H9 (cell line): ENCODE measurements around the gene ARHGEF12. TPM values are rescaled to one million over a fixed set of nuclear protein-coding genes. Genes with fewer than 3 reads are reported as not detected.

Experiments used
- DNase-seq: peaks from one replicate; pipeline ENCODE4 v3.0.0-alpha.2; 2017
- H2AFZ ChIP-seq: one replicate; pipeline ENCODE4 v1.6.1; 2013; ENCODE audit warnings: mild to moderate bottlenecking, low read length, control low read depth, moderate library complexity
- H2AK5ac ChIP-seq: 2 replicates; pipeline ENCODE4 v1.6.1; 2013; ENCODE audit warnings: low read length, control low read depth, mixed read lengths; ENCODE audit not compliant: insufficient read length
- H2BK120ac ChIP-seq: one replicate; pipeline ENCODE4 v1.6.1; 2013; ENCODE audit warnings: low read depth, mild to moderate bottlenecking, low read length, control low read depth, inconsistent platforms; ENCODE audit not compliant: poor library complexity, severe bottlenecking
- H2BK12ac ChIP-seq: 2 replicates; pipeline ENCODE4 v1.6.1; 2013; ENCODE audit warnings: low read length, control low read depth, mixed read lengths, low read depth; ENCODE audit not compliant: insufficient read length
- H2BK15ac ChIP-seq: 2 replicates; pipeline ENCODE4 v1.6.1; 2013; ENCODE audit warnings: low read depth, low read length, control low read depth
- H2BK20ac ChIP-seq: one replicate; pipeline ENCODE4 v1.6.1; 2013; ENCODE audit warnings: low read depth, mild to moderate bottlenecking, low read length, control low read depth, inconsistent platforms; ENCODE audit not compliant: poor library complexity, severe bottlenecking
- H2BK5ac ChIP-seq: 2 replicates; pipeline ENCODE4 v1.6.1; 2013; ENCODE audit warnings: low read length, control low read depth, mixed read lengths; ENCODE audit not compliant: insufficient read length
- H3K14ac ChIP-seq: 2 replicates; pipeline ENCODE4 v1.6.1; 2013; ENCODE audit warnings: low read length, control low read depth; ENCODE audit not compliant: insufficient read depth
- H3K18ac ChIP-seq: 2 replicates; pipeline ENCODE4 v1.6.1; 2013; ENCODE audit warnings: low read depth, mild to moderate bottlenecking, mixed read lengths, low read length, control low read depth; ENCODE audit not compliant: insufficient read length
- H3K23ac ChIP-seq: 2 replicates; pipeline ENCODE4 v1.6.1; 2013; ENCODE audit warnings: low read length, control low read depth, mixed read lengths, low read depth; ENCODE audit not compliant: insufficient read length
- H3K23me2 ChIP-seq: 2 replicates; pipeline ENCODE4 v1.6.1; 2013; ENCODE audit warnings: low read depth, mild to moderate bottlenecking, mixed read lengths, low read length, control low read depth; ENCODE audit not compliant: insufficient read length, poor library complexity, severe bottlenecking
- H3K27ac ChIP-seq: 2 replicates; pipeline ENCODE4 v1.5.1; 2013; ENCODE audit warnings: low read length, control low read depth, mixed read lengths, low read depth; ENCODE audit not compliant: insufficient read length
- H3K27me3 ChIP-seq: 2 replicates; pipeline ENCODE4 v1.6.1; 2013; ENCODE audit warnings: low read length, control low read depth, inconsistent platforms; ENCODE audit not compliant: insufficient read depth
- H3K4ac ChIP-seq: 2 replicates; pipeline ENCODE4 v1.6.1; 2013; ENCODE audit warnings: low read depth, mild to moderate bottlenecking, control low read depth, inconsistent platforms, low read length, moderate library complexity
- H3K4me1 ChIP-seq: 2 replicates; pipeline ENCODE4 v1.6.1; 2013; ENCODE audit warnings: low read length, control low read depth, inconsistent platforms; ENCODE audit not compliant: insufficient read depth
- H3K4me2 ChIP-seq: 2 replicates; pipeline ENCODE4 v1.6.1; 2013; ENCODE audit warnings: low read length, control low read depth, mixed read lengths; ENCODE audit not compliant: insufficient read length, insufficient read depth
- H3K56ac ChIP-seq: 2 replicates; pipeline ENCODE4 v1.6.1; 2013; ENCODE audit warnings: low read depth, mild to moderate bottlenecking, mixed read lengths, low read length, control low read depth; ENCODE audit not compliant: insufficient read length
- H3K79me1 ChIP-seq: 2 replicates; pipeline ENCODE4 v1.6.1; 2013; ENCODE audit warnings: low read depth, mild to moderate bottlenecking, moderate library complexity, low read length, control low read depth, inconsistent platforms; ENCODE audit not compliant: insufficient read depth, poor library complexity, severe bottlenecking
- H3K79me2 ChIP-seq: 2 replicates; pipeline ENCODE4 v1.6.1; 2013; ENCODE audit warnings: low read length, control low read depth, inconsistent platforms; ENCODE audit not compliant: insufficient read depth
- H3K9ac ChIP-seq: 2 replicates; pipeline ENCODE4 v1.6.1; 2013; ENCODE audit warnings: low read length, control low read depth, mixed read lengths; ENCODE audit not compliant: insufficient read length; ENCODE audit errors: extremely low read depth
- H3K9me3 ChIP-seq: one replicate; pipeline ENCODE4 v1.6.1; 2013; ENCODE audit warnings: low read depth, low read length, inconsistent platforms; ENCODE audit not compliant: control insufficient read depth
- H3T11ph ChIP-seq: one replicate; pipeline ENCODE4 v1.6.1; 2013; ENCODE audit warnings: mild to moderate bottlenecking, low read length, control low read depth, inconsistent platforms
- H4K20me1 ChIP-seq: one replicate; pipeline ENCODE4 v1.6.1; 2013; ENCODE audit not compliant: control insufficient read depth, insufficient read length, insufficient read depth
- H4K5ac ChIP-seq: 2 replicates; pipeline ENCODE4 v1.6.1; 2013; ENCODE audit warnings: low read depth, mild to moderate bottlenecking, mixed read lengths, low read length, control low read depth; ENCODE audit not compliant: insufficient read length
- H4K8ac ChIP-seq: replicated peaks from 2 replicates; pipeline ENCODE4 v1.6.1; 2013; ENCODE audit warnings: low read length, control low read depth, mixed read lengths, low read depth; ENCODE audit not compliant: insufficient read length
- H4K91ac ChIP-seq: 2 replicates; pipeline ENCODE4 v1.6.1; 2013; ENCODE audit warnings: low read depth, mild to moderate bottlenecking, moderate library complexity, mixed read lengths, low read length, control low read depth; ENCODE audit not compliant: insufficient read length
- H3K27ac Mint-ChIP-seq, 3 experiments: 2 replicates in 2 of 3; 3 replicates in 1 of 3; pipeline ENCODE4 v1.8.0; 2020 to 2021; ENCODE audit warnings: mixed read lengths in 3 of 3, mild to moderate bottlenecking in 1 of 3, moderate library complexity in 1 of 3
- H3K27me3 Mint-ChIP-seq: 2 replicates; pipeline ENCODE4 v1.8.0; 2021; ENCODE audit warnings: low read depth, mild to moderate bottlenecking, moderate library complexity, mixed read lengths
- H3K36me3 Mint-ChIP-seq, 3 experiments: 2 replicates in 2 of 3; 3 replicates in 1 of 3; pipeline ENCODE4 v1.8.0; 2020 to 2021; ENCODE audit warnings: low read depth in 3 of 3, mixed read lengths in 3 of 3; ENCODE audit not compliant: insufficient read depth in 1 of 3
- H3K4me1 Mint-ChIP-seq, 2 experiments: 2 replicates each; pipeline ENCODE4 v1.8.0; 2020; ENCODE audit warnings: mixed read lengths in 2 of 2
- H3K4me3 Mint-ChIP-seq, 2 experiments: 2 replicates in 1 of 2; 3 replicates in 1 of 2; pipeline ENCODE4 v1.8.0; 2020 to 2021; ENCODE audit warnings: mild to moderate bottlenecking in 2 of 2, mixed read lengths in 2 of 2, moderate library complexity in 1 of 2
- H3K9me3 Mint-ChIP-seq, 2 experiments: 2 replicates in 1 of 2; 3 replicates in 1 of 2; pipeline ENCODE4 v1.8.0; 2020; ENCODE audit warnings: mild to moderate bottlenecking in 2 of 2, mixed read lengths in 2 of 2, moderate library complexity in 1 of 2
- WGBS: extraction: QIAGEN DNeasy Blood & Tissue Kit; methylation state at CpG from one replicate; pipeline ENCODE4 v1.1.7; 2013; ENCODE audit warnings: missing lambda C conversion rate, low lambda C conversion rate, mixed read lengths; ENCODE audit not compliant: insufficient read length; ENCODE audit errors: extremely low coverage; 5-methylcytosine and 5-hydroxymethylcytosine counted together
- total RNA-seq: library from RNA; stranded (reverse); gene quantifications from 2 replicates; pipeline ENCODE4 v1.2.1, GENCODE V29; 2021
- TF ChIP-seq, protein P1 (sequence below): fragments of 200-600 bp; sonication (generic); conservative IDR thresholded peaks from 3 replicates; pipeline ENCODE4 v1.8.0; 2021; ENCODE audit warnings: antibody characterized with exemption, mild to moderate bottlenecking

The ARHGEF12 gene
- total RNA-seq, 1 experiment from 2014 or later: 27.0 TPM

GRCh38 chr11:120512739-120513435 lies 176.7 kb downstream of the ARHGEF12 start:
- H3K27me3 Mint-ChIP-seq: peaks cover 75% of the 10 kb centered on the region
- Histone ChIP-seq H3K18ac (no peak overlapping the region), H3K4me2 (peak overlapping the region; percentile 61)

More at GRCh38 chr11:120512739-120513435, 176.7 kb downstream of the ARHGEF12 start:
- H3K79me2 ChIP-seq: no peaks in the 10 kb centered on the region
- H3K23me2 ChIP-seq: peaks cover 4% of the 10 kb centered on the region
- Mint-ChIP-seq H3K4me3 (peak overlapping the region; percentile 49 to 76), H3K36me3 (no peaks in the 10 kb centered on the region), H3K27ac (no peak overlapping the region), H3K9me3 (no peaks in the 10 kb centered on the region), H3K4me1 (peaks cover 25 to 30% of the 10 kb centered on the region in 2 experiments)
- no CpG with 5 or more reads among the region's 22 CpGs for WGBS
- H3T11ph ChIP-seq: no peak overlapping the region
- H2AK5ac ChIP-seq: no peak overlapping the region
- no peak overlapping the region for H4K91ac ChIP-seq
- H3K4ac ChIP-seq: no peak overlapping the region
- H3K9ac ChIP-seq: no peak overlapping the region
- DNase-seq: no peak
- peaks cover under 1% of the 10 kb centered on the region; the same call in 1 of the 2 replicates for H3K4me1 ChIP-seq
- H4K8ac ChIP-seq: no peak overlapping the region
- H2BK120ac ChIP-seq: no peak overlapping the region
- H3K14ac ChIP-seq: no peak overlapping the region
- no peak overlapping the region for H3K23ac ChIP-seq
- no peak overlapping the region for H4K5ac ChIP-seq
- H2BK5ac ChIP-seq: no peak overlapping the region
- H3K27me3 ChIP-seq: no peaks in the 10 kb centered on the region; the same call in 1 of the 2 replicates
- H3K27ac ChIP-seq: no peak overlapping the region
- TF ChIP-seq, protein P1, sequence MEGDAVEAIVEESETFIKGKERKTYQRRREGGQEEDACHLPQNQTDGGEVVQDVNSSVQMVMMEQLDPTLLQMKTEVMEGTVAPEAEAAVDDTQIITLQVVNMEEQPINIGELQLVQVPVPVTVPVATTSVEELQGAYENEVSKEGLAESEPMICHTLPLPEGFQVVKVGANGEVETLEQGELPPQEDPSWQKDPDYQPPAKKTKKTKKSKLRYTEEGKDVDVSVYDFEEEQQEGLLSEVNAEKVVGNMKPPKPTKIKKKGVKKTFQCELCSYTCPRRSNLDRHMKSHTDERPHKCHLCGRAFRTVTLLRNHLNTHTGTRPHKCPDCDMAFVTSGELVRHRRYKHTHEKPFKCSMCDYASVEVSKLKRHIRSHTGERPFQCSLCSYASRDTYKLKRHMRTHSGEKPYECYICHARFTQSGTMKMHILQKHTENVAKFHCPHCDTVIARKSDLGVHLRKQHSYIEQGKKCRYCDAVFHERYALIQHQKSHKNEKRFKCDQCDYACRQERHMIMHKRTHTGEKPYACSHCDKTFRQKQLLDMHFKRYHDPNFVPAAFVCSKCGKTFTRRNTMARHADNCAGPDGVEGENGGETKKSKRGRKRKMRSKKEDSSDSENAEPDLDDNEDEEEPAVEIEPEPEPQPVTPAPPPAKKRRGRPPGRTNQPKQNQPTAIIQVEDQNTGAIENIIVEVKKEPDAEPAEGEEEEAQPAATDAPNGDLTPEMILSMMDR: no peak; the same call in 2 of the 3 replicates
- H3K79me1 ChIP-seq: no peaks in the 10 kb centered on the region
- no peak overlapping the region for H3K56ac ChIP-seq
- H2AFZ ChIP-seq: no peak overlapping the region
- H2BK12ac ChIP-seq: no peak overlapping the region
- H2BK20ac ChIP-seq: no peak overlapping the region
- H3K9me3 ChIP-seq: no peaks in the 10 kb centered on the region
- H2BK15ac ChIP-seq: no peak overlapping the region
- peaks cover 2% of the 10 kb centered on the region for H4K20me1 ChIP-seq
